ENCODE results near the gene KCNIP2. TPM values are rescaled to one million over a fixed set of nuclear protein-coding genes. Genes with fewer than 3 reads are reported as not detected.

The KCNIP2 gene
- total and polyA plus RNA-seq, 2 of the 4 experiments (the other 2 are of a cell fraction): under 0.01 to 0.87 TPM

- no peak overlapping the region for H3K27ac ChIP-seq (ENCODE audit: insufficient read depth, low read length)
- DNase-seq (no peak), ATAC-seq (ENCODE audit: low read depth) (no peak)
- H3K4me2 ChIP-seq (ENCODE audit: low read depth, low read length): no peak overlapping the region
- H3K9me3 ChIP-seq (ENCODE audit: control insufficient read depth, insufficient read depth, low read length): no peaks in the 10 kb centered on the region
- no peak overlapping the region for H4K5ac ChIP-seq (ENCODE audit: low read depth, low read length)
- no peak overlapping the region for H2AFZ ChIP-seq (replicated peaks; ENCODE audit: low read length, poor library complexity)
- H2BK15ac ChIP-seq (ENCODE audit: low read depth, low read length): 0 out of 3 replicates have a peak overlapping the region, but pooled peaks have one; percentile 43
- H2AK9ac ChIP-seq (replicated peaks; ENCODE audit: low read depth, low read length, poor library complexity): no peak overlapping the region
- POLR2A ChIA-PET (ENCODE audit: unreplicated experiment): no interaction called here
- H3K18ac ChIP-seq (ENCODE audit: low read depth, low read length): no peak overlapping the region
- peaks cover 11% of the 10 kb centered on the region for H3K9me1 ChIP-seq (ENCODE audit: insufficient read depth, low read length)
- no peak for TF ChIP-seq SMC3 (IDR thresholded peaks at IDR 0.05; ENCODE audit: low read depth, low read length)
- TF ChIP-seq RCOR1 (IDR thresholded peaks at IDR 0.05; ENCODE audit: insufficient replicate concordance, low read length): no peak
- no peak for TF ChIP-seq MXI1 (IDR thresholded peaks at IDR 0.05; ENCODE audit: borderline replicate concordance, low read depth, low read length)
- no peak for TF ChIP-seq ELK1 (IDR thresholded peaks at IDR 0.05; ENCODE audit: borderline replicate concordance, low read depth, low read length)
- peaks cover 4% of the 10 kb centered on the region; the same call in 1 of the 2 replicates for H4K20me1 ChIP-seq (ENCODE audit: insufficient read depth, low read length)
- CTCF ChIA-PET: interaction anchor here (1.3 kb wide), 1 partner anchor 9 kb away, joined by 7 read pairs; no protein-coding TSS in a partner anchor
- no peaks in the 10 kb centered on the region for H3K36me3 ChIP-seq (ENCODE audit: control insufficient read depth, insufficient read depth, low read length)
- H3K4ac ChIP-seq (ENCODE audit: low read depth, low read length): no peak overlapping the region
- H3K4me3 ChIP-seq (ENCODE audit: insufficient read depth, low read depth, low read length): no peak overlapping the region
- no peak overlapping the region for H2AK5ac ChIP-seq (ENCODE audit: low read depth, low read length)
- no peak overlapping the region for H4K8ac ChIP-seq (ENCODE audit: low read depth in 2 of 2, low read length in 2 of 2)
- dilution Hi-C loops (cut with HindIII; ENCODE audit: low sequenced_read_pairs, unreplicated experiment): no loop called here
- no peak overlapping the region for H3K14ac ChIP-seq (replicated peaks; ENCODE audit: low read depth, low read length)
- H2BK5ac ChIP-seq (ENCODE audit: low read depth, low read length, poor library complexity, severe bottlenecking): no peak overlapping the region
- no peak overlapping the region for H2BK20ac ChIP-seq (ENCODE audit: low read depth, low read length)
- H2BK120ac ChIP-seq (ENCODE audit: low read depth, low read length): no peak overlapping the region
- no CpG with 5 or more reads among the region's 2 CpGs for WGBS, 2 experiments (ENCODE audit: extremely low coverage in 2 of 2, insufficient read length in 1 of 2)
- BruUV-seq (replicated peaks): no TSS peak
- intact Hi-C loops (cut with micrococcal nuclease): no loop called here
- in situ Hi-C loops (cut with MboI; ENCODE audit: low sequenced_read_pairs): loop anchor here (10.0 kb wide), 1 partner anchor 134 kb away; no protein-coding TSS in a partner anchor
- H4K91ac ChIP-seq (ENCODE audit: insufficient read depth, low read depth, low read length): no peak overlapping the region
- H3K79me1 ChIP-seq (ENCODE audit: low read depth in 1 of 2, low read length in 2 of 2): peaks cover 14 to 20% of the 10 kb centered on the region in 2 experiments
- H3K4me1 ChIP-seq (ENCODE audit: control insufficient read depth, insufficient read depth, low read length): peaks cover 13% of the 10 kb centered on the region
- H3K27me3 ChIP-seq (ENCODE audit: control insufficient read depth, insufficient read depth, low read length): no peaks in the 10 kb centered on the region
- no peak overlapping the region for H3K23ac ChIP-seq (ENCODE audit: low read depth, low read length)
- H3K9ac ChIP-seq (ENCODE audit: low read depth, low read length): no peak overlapping the region
- H3K56ac ChIP-seq (ENCODE audit: extremely low read depth, insufficient read depth, low read length): no peak overlapping the region
Observed at GRCh38 chr10:101881036-101881774, 37.6 kb upstream of the KCNIP2 start.

All from IMR-90 (cell line).